CMK (cell line): ENCODE data around the gene FMN1.
A peak's percentile ranks its signal among the peaks of the same experiment; 100 is the strongest.

Experiments used
- DNase-seq: peaks from one replicate; pipeline ENCODE4 v3.0.0-alpha.2; 2010; ENCODE audit warnings: low read depth

Gene FMN1

DNA sequence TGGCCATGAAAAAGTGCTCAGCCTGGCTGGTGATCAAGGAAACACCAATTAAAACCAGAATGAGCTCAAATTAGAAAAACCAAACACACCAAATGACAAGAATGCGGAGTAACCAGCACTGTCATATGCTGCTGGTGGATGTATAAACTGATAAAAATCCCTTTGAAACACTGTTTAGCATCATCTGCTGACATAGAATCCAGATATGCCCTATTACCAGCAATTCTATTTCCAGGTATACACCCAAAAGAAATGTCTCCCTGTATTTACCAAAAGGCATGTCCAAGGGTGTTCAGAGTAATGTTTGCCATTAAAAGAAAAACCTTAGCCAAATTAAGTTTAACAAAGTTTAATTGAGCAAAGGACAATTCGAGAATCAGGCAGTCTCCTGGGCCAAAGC, 138.6 kb downstream of the FMN1 start:
- no peak for DNase-seq

DNA sequence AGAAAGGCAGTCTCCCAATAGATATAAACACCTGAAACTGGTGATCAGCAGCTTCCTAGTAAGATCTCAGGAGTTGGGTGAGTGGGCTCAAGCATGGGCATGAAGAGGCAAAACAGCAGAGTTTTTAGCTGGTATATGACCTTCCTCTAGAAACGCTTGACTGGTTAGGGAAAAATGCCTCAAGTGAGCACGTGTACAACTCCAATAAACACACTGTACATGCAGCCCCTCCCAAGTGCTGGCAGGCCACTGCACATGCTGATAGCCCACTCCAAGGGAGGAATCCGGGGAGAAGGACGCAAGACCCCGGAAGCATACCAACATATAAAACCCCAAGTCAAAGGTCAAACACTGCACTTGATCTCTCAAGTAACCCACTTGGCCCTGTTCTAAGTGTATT, 143.0 kb downstream of the FMN1 start:
- no peak for DNase-seq

DNA sequence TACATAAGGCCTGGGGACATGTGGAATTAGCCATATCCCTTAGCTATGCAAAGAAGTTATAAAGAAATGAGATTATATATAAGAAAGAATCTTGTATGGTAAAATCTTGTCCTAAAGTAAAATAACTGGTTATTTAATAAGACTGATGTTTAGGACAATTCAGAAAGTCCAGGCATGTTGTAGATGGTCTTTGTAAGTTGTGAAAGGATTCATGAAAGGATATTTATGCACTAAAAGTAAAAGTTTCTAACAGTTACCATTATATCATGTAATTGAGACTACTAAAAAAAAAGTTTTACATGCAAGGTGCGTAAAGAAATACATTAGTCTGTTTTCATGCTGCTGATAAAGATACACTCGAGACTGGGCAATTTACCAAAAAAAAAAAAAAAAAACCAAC, 146.3 kb downstream of the FMN1 start:
- peak; percentile 5 for DNase-seq

DNA sequence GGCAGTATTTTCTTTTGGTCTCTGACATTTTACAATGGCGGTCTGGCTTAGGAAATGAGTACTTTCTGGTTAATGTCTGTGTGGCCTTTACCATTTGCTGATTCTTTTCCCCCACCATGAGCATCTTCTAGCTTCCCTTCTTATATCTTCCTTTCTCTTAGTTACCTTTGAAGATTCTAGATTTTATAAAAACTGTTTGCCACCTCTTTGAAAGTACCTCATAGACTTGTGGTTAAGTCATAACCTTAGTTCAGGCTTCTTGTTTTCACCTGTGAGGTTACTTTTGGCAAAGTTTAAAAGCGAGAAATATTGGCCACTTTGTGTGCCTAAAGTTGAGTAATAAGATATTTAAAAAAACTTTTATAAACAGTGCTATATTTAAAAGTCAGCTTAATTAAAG, 147.4 kb downstream of the FMN1 start:
- DNase-seq, result no peak

DNA sequence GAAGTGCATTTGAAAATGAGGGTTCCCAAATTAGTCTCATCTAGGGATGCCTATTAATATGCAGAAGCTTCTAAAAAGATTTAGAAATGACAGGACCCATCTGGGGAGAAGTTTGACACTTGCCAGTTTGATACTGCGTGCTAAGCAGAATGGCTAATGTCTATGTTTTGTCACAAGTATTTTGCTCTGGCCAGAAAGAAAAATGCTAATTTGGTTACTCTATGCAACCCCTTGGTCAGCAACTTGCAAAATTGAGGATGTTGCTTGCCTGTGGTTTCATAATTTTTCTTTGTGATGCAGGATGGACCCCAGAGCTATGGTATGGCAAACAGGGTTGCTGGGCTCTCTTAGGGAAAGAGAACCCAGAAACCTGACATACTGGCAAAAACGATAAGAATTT, 148.2 kb downstream of the FMN1 start:
- no peak for DNase-seq

DNA sequence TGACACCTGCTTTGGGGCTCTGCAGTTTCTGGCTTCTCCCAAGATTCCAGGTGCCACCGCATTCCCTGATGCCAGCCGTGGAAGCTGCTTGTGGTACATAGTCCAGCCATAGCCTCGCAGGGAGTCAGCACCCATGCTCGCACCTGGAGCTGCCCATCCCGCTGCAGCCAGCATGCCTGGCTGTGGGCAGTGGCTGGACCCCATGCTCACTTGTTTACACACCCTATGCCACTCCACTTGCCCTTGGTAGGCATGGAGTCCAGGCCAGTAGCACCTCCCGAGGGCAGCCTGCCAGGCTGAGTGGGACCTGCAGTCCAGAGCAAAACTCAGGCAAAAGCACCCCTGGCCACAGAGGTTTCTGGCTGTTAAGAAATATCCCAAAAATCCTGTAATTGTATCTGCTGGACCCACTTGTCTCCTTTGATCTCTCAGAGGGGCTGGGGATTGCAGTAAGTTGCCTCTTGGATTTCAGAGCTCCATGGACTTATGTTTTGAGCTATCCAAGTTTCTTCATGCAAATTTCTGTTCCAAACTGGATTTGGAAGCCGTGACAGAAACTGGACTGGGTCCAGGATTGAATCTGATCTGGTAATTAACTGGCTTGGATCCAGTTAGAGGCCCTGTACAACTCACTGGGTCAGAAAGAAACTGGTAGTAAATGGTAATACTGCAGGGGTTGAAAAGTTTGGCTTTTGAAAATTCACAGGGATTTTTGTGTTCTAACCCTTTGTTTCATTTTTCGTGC, 149.3 kb downstream of the FMN1 start:
- DNase-seq, result no peak

DNA sequence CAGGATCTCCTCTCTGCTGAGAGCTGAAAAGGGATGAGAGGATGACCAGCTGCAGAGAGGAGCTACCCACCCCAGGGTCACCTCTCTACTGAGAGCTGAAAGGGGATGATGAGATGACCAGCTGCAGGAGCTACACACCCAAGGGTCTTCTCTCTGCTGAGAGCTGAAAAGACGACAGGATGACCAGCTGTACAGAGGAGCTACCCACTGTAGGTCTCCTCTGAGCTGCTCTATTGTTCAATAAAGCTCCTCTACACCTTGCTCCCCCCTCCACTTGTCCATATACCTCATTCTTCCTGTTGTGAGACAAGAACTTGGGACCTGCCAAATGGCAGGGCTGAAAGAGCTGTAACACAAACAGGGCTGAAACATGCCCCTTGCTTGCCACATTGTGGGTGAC, 149.9 kb downstream of the FMN1 start:
- DNase-seq, result no peak

DNA sequence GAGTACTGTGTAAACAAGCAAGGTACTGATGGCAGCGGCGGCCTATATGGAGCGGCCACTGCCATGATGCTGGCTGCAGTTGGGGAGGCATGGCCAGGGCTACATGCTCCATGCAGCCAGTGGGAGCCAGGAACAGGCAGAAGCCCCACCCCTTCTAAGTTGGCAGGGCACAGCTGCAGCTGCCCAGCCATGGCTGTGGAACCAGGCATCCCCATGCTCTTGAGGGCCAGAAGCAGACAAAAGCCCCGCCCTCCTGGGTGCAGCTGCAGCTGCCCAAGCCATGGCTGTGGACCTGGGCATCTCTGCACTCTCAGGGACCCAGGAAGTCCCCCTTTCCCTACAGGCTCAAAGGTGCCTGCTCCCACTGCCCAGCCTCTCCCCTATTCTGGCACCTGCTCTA, 150.9 kb downstream of the FMN1 start:
- no peak for DNase-seq

DNA sequence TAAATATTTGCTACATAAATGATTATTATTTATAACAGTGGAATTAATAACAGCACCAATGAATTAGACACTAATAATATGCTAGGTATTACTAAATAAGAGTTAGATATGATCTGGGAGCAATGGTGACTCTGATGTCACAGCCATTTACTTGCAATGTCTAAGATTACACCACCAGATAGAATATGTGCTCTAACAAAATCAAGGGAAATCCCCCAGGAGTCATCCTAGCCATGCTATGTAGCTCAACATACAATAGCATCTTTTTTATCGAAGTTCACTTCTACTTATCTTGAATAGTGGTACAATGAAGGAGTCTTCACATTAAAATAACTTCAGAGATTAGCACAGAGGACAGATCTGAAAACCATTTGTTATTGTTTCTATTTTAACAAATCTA, 154.0 kb downstream of the FMN1 start:
- no peak for DNase-seq

DNA sequence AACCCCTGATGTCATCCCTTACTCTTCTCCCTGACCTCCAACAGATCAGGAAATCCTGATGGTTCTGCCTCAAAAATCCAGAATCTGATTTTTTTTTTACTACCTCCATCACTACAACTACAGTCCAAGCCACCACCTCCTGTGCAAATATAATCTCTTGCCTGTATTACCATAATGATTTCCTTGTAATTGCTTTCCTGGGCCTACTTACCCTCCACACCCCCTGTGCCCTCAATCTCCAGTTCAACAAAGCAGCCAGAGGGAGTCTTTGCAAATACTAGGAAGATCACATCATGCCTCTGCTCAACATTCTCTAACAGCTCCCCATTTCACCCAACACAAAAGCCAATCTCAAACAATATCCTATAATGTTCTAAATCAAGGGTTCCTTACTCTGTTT, 159.9 kb downstream of the FMN1 start:
- DNase-seq, result no peak

DNA sequence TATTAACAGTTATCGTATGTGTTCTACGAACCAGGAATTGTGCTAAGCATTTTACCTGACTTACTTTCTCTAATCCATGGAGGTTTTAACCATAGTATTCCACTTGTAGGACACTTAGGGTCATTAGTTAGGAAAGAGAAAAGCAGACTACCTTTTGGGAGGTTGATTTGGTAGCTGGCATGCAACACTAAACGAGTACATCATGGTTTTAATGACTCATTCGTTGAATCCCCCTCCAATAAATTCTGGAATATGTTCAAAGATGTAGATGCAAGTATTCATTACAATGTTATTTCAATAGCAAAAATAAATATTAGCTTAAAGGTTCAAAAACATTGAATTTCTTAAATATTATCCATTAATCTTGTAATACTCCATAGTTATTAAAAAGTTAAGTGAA, 162.5 kb downstream of the FMN1 start:
- no peak for DNase-seq

DNA sequence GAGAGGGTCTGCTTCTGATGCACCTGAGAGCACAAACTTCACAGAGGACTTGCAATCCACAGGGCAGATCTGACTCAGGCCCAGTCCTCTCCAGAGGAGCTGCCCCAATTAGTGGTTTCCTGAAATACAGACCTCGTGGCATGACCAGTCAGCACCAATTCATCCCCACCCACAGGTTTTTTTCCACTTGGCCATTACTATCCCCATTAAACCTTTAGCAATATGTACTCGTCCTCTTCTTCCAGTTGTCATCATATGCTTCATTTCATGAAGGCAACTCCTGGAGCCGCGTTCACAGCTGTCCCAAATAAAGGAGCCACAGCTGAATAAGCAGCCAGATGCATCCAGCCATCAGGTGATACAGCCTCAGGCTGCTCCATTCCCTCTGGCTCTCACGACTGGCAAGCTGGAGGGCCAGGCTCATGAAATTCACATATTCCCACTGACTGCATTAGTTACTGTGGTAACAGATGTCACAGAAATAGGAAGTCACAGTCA, 163.1 kb downstream of the FMN1 start:
- DNase-seq, result no peak

DNA sequence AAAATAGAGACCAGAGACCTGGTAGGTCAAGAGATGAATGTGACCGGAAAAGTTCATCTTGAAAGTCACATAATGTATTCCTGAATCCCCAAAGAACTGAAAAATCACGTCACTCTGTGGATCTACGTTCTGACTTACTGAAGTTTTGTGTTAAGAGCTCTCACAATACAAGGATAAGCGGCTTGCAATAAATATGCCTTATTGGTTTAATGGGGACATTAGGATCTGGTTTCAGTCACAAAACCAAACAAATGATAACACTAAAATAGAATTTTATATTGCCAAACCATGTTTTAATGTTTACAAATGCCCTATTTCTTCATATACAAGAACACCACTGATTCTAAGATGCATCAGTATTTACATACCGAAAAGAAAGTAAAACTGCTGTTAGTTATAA, 164.2 kb downstream of the FMN1 start:
- no peak for DNase-seq

DNA sequence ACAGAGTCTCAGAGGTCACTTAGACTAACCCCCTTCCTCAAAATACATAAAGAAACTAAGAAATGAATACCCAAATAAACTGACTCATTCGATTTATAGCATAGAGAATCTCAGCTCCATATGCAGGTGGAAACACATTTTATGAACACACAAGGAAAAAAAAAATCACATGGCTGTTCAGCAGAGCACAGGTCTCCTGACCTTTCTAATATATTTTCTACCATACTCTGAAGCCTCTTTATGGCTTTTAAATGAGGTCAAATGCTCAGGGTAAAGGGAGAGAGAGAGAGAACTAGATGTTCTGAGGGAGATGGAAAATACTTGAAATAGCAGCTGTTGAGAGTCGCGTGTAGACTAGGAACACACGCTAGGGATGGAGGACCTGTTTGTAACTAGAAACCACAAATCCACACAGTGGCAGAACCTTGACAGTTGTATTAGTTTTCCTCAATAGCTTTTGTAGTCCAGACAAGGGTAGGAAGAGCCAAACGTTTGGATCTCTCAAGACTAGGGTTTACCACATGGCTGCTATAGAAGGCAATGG, 165.3 kb downstream of the FMN1 start:
- no peak for DNase-seq

DNA sequence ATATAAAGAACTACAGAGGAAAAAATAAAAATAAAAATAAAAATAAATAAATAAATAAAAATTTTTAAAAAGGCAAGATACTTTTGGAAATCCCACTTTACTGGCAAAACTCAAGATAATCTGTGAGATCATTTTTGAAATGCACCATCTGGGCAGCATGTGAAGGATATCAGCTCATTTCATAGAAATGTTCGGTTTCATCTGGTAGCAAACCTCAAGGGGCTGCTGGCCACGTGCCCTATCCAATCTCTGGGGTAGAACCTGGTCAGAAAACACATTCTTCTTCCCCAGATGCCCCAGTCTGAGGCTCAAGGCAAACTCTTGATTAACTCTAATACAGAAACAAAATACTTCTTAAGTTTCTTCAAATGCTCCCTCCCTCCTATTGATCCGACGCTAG, 166.0 kb downstream of the FMN1 start:
- no peak for DNase-seq

DNA sequence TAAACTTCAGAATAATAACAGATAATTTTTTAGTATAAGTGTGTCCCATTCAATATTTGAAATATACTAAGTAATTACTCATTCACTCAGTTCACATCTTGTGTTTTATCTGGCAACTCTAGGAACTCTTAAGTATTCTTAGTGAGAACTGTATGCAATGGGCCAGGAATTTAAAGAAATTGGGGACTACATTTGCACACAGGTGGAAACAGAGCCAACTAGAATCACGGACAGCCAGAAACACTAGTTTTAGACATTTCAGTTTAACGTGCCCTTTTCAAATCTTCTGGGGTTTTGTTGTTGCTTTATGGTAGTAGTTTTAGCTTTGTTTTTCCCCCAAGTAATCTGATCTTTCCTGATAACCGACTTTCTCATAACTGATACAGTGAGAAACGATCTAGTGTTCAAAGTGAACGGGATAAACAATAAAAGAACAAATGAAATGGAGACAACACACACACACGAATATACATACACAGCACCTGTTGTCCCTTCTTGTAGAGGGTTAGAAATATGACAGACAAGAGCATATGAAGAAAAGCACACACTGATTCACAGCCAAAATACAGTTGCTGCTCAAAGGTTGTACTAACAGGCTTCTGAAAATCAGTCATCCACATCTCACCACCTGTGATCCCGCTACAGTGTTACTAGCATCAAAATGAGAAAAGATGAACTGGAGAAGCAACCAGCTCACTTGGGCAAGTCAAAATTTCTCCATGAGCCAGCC, 167.0 kb downstream of the FMN1 start:
- no peak for DNase-seq

DNA sequence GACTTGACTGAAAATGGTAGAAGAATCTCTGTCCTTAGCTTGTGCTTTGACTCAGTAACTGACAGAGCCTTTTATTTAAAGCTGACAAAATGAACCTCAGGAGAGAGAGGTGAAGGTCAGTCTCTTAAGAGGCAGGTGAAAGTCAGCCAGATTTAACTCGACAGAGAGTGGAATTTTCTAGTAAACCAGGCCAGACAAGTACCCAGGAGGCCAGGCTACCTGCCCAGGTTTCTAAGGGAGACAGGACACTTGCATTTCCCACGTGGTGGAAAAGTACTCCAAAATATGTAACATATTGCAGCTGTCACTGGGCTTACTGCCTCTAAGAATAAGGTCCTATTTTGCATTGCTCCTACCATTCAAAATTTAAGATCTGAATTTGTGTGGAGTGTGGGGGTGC, 167.9 kb downstream of the FMN1 start:
- DNase-seq, result no peak

DNA sequence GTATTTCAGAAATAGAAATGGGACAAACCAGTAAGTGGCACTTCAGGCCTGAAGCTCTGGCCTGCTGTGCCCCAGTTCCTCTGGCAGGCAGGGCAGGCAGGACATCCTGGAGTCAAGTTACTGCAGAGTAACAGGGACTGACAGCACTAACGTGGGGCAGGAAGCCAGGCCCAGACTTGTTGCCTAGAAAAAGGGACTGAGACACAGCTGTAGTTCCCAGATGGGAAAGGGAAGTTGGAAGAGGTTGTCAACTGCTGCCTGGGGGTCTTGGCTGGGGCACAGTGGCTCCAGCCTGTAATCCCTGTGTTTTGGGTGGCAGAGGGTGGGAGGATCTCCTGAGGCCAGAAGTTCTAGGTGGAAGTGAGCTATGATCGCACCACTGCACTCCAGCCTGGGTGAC, 171.9 kb downstream of the FMN1 start:
- DNase-seq, result peak; percentile 1

DNA sequence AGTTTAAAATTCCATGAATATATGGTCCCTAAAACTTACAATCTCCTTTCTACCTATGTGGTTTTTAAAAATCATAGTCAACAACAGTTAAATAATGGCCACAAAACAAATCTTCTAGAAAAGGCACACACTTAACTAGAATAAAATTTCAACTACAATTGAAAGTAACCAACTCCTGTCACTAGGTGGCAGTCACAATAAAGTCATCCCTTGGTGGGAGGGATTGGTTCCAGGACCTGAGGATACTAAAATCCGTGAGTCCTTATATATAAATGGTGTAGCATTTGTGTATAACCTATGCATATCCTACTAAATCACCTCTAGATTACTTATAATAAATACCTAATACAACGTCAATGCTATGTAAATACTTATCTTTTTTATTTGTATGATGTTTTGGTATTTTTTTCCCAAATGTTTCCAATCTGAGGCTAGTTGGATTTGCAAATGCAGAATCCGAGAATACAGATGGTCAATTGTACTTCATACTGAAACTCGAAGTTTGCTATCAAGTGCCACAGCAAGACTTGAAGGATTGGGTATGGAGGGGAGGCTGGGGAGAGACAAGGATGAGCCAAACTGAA, 172.6 kb downstream of the FMN1 start:
- DNase-seq, result peak; percentile 14

DNA sequence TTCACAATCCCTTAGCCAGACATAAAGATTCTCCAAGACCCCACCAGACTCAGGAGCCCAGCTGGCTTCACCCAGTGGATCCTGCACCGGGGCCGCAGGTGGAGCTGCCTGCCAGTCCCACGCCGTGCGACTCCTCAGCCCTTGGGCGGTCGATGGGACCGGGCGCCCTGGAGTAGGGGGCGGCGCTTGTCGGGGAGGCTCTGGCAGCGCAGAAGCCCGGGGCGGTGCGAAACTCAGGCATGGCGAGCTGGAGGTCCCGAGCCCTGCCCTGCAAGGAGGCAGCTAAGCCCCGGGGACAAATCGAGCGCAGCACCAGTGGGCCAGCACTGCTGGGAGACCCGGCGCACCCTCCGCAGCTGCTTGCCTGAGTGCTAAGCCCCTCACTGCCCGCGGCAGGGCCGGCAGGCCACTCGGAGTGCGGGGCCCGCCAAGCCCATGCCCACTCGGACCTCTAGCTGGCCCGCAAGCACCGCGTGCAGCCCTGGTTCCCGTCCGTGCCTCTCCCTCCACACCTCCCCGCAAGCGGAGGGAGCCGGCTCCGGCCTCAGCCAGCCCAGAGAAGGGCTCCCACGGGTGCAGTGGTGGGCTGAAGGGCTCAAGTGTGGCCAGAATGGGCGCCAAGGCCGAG, 175.0 kb downstream of the FMN1 start:
- DNase-seq, result no peak

DNA sequence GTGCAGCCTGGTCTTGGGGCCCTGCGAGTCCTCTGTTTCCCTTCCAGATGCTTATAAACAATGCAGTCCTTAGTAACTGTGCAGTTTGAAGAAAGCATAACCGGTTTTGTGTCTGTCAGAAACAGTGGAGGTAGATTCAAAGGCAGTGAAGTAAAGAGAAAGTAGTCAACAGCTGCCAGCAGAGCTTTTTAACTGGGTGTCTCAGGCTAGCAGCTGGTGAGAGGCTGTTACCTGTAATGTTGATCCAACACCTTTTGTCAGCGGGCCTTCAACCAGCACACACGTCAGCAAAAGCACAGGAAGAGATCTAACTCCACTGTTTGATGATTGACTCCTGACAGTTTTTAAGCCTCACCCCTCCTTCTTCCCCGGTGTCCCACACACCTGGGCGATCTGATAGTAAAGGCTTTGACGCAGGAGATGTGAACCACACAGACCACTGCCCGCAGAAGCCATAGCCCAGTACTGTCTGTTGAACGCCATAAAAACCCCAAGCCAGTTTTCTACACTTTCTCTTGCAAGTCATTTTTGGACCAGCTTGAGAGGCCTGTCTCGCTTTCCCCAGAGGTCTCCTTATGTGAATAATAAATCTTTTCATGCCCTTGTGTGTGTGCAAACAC, 178.0 kb downstream of the FMN1 start:
- DNase-seq, result no peak

DNA sequence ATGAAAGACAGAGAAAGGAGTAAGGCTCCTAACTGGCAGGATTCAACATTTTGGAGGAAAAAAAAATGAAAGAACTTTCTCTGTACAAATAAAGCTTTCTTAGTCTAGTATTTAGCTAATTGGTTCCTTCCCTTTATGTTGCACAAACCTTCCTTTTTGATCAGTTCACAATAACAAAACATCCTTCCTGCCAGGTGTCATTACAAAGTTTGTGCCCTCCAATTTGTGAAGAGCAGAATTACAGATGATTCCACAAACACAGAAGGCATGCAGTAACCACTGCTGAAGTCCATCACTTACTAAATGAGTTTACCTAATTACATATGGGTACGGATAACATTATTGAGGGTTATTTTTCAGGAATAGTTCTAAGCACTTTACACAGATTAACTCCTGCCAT, 179.9 kb downstream of the FMN1 start:
- DNase-seq, result no peak
